Loucy (cell line): ENCODE measurements around the gene SPRED2.

Experiments
- H2AFZ ChIP-seq: fragments of 200-600 bp; sonication (generic); 2 replicates; pipeline ENCODE4 v1.6.0; 2016; ENCODE audit warnings: antibody characterized with exemption, mild to moderate bottlenecking, low read length, moderate library complexity
- H3F3A ChIP-seq: fragments of 200-600 bp; 2 replicates; pipeline ENCODE4 v1.6.0; 2016; ENCODE audit warnings: antibody characterized with exemption, low read depth, mild to moderate bottlenecking
- H3K27me3 ChIP-seq: fragments of 200-600 bp; sonication (generic); 2 replicates; pipeline ENCODE4 v1.6.1; 2014; ENCODE audit warnings: low read length, mild to moderate bottlenecking; ENCODE audit not compliant: insufficient read depth, poor library complexity, severe bottlenecking
- H3K36me3 ChIP-seq: fragments of 200-600 bp; sonication (generic); 2 replicates; pipeline ENCODE4 v1.6.1; 2016; ENCODE audit warnings: low read length; ENCODE audit not compliant: insufficient read depth
- H3K4me1 ChIP-seq: fragments of 200-600 bp; sonication (generic); 2 replicates; pipeline ENCODE4 v1.5.1; 2014; ENCODE audit warnings: low read length, mild to moderate bottlenecking; ENCODE audit not compliant: insufficient read depth, poor library complexity, severe bottlenecking
- H3K4me2 ChIP-seq: fragments of 200-600 bp; sonication (generic); 2 replicates; pipeline ENCODE4 v1.6.0; 2014; ENCODE audit warnings: antibody characterized with exemption, low read length, low read depth, mild to moderate bottlenecking; ENCODE audit not compliant: poor library complexity, severe bottlenecking
- H3K4me3 ChIP-seq: fragments of 200-600 bp; sonication (generic); 2 replicates; pipeline ENCODE4 v1.5.1; 2014; ENCODE audit warnings: low read length, mild to moderate bottlenecking, mixed read lengths; ENCODE audit not compliant: poor library complexity, severe bottlenecking
- H3K79me2 ChIP-seq: fragments of 200-600 bp; sonication (generic); 2 replicates; pipeline ENCODE4 v1.6.1; 2014; ENCODE audit warnings: low read length; ENCODE audit not compliant: insufficient read depth
- H3K9ac ChIP-seq: fragments of 200-600 bp; sonication (generic); 2 replicates; pipeline ENCODE4 v1.6.0; 2014; ENCODE audit warnings: mild to moderate bottlenecking, low read depth, low read length, moderate library complexity; ENCODE audit not compliant: poor library complexity, severe bottlenecking
- H3K9me2 ChIP-seq: fragments of 200-600 bp; sonication (generic); replicated peaks from 2 replicates; pipeline ENCODE4 v1.6.1; 2016; ENCODE audit warnings: low read depth, low read length, mixed read lengths
- H3K9me3 ChIP-seq: fragments of 200-600 bp; sonication (generic); 2 replicates; pipeline ENCODE4 v1.6.1; 2014; ENCODE audit warnings: mild to moderate bottlenecking, antibody characterized with exemption, low read length, low read depth; ENCODE audit not compliant: insufficient read depth
- H4K20me1 ChIP-seq: fragments of 200-600 bp; sonication (generic); 2 replicates; pipeline ENCODE4 v1.6.0; 2014; ENCODE audit warnings: antibody characterized with exemption, low read length, mild to moderate bottlenecking; ENCODE audit not compliant: insufficient read depth, poor library complexity, severe bottlenecking
- EZH2phosphoT487 ChIP-seq: fragments of 200-600 bp; IDR thresholded peaks from 2 replicates; pipeline ENCODE4 v1.6.1; 2018; ENCODE audit warnings: antibody characterized with exemption, mild to moderate bottlenecking, moderate library complexity, borderline replicate concordance
- TF ChIP-seq, protein P1 (sequence below): fragments of 200-600 bp; sonication (generic); conservative IDR thresholded peaks from 2 replicates; pipeline ENCODE4 v1.5.1; 2014; ENCODE audit warnings: mild to moderate bottlenecking, antibody characterized with exemption, low read length

The SPRED2 gene

DNA sequence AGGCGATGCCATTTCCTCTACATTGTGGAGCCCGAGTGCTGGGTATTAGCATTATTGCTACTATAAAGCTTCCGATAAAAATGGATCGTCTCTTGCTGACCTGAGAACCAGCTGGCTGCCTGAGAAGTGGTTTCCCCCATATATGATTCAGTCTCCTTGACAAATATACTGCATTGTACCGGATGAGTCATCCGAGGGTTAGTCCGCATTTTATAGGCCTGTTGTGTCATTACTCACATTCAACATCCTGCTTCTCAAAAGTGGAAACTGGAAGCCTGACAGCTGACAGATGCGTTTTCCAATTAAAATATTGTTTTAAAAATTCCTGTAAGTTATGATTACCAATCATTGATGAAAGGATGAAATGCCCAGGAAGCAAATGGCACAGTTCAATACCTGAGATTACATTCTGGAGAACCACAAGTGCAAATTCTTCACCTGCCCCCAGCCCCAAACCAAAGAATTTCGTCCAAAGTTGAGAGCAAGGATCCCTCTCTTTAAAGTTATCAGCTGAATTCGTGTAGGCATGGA is 65.7 kb downstream of the SPRED2 start:
- Histone ChIP-seq H4K20me1 (no peaks in the 10 kb centered on the region), H3K4me1 (peaks cover 61% of the 10 kb centered on the region)

DNA sequence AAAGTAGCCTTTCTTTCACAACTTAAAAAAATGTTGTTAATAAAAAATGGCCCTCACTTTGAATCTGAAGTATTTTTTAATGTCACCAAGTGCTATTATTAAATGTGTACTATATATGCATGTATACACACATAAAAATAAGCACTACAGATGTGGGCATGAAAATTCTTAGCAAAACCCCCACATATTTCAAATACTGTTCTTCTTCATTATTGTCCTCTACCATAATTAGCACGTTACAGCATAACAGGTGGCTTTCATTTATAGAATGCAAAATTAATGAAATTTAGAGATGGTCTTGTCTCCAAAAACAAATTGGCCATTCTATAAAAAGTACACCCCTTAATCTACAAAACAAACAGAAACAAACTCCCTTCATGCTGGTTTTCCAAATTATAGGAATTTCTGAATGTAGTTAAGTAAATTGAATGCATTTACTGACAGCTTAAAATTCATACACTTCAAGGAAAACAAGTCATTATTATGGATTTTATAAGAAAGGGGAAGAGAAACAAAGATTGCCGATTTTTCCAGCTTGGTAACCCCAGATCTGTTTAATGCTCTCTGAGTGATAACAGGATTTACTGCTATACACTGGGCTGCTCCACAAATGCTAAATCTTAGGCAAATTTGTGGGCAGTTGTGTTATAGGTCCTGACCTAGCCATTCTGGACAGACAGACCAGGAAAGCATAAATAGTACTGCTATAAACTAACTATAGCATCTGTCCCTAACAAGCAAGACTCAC is 67.2 kb downstream of the SPRED2 start:
- Histone ChIP-seq H3K9me2 (no peaks in the 10 kb centered on the region), H3K79me2 (peaks cover 48% of the 10 kb centered on the region), H4K20me1 (peaks cover 5% of the 10 kb centered on the region), H3K36me3 (no peaks in the 10 kb centered on the region), H3K4me1 (peaks cover 61% of the 10 kb centered on the region), H3K9me3 (no peaks in the 10 kb centered on the region), H2AFZ (no peak overlapping the region), H3F3A (no peaks in the 10 kb centered on the region; the same call in 1 of the 2 replicates), H3K4me2 (peak overlapping the region; percentile 76), H3K4me3 (no peak overlapping the region), H3K9ac (no peak overlapping the region), H3K27me3 (no peaks in the 10 kb centered on the region)
- TF ChIP-seq, protein P1, sequence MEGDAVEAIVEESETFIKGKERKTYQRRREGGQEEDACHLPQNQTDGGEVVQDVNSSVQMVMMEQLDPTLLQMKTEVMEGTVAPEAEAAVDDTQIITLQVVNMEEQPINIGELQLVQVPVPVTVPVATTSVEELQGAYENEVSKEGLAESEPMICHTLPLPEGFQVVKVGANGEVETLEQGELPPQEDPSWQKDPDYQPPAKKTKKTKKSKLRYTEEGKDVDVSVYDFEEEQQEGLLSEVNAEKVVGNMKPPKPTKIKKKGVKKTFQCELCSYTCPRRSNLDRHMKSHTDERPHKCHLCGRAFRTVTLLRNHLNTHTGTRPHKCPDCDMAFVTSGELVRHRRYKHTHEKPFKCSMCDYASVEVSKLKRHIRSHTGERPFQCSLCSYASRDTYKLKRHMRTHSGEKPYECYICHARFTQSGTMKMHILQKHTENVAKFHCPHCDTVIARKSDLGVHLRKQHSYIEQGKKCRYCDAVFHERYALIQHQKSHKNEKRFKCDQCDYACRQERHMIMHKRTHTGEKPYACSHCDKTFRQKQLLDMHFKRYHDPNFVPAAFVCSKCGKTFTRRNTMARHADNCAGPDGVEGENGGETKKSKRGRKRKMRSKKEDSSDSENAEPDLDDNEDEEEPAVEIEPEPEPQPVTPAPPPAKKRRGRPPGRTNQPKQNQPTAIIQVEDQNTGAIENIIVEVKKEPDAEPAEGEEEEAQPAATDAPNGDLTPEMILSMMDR: no peak
- TF ChIP-seq EZH2phosphoT487: no peak

More for the DNA sequence above, 65.7 kb downstream of the SPRED2 start:
- Histone ChIP-seq H3K27me3 (no peaks in the 10 kb centered on the region), H3K36me3 (no peaks in the 10 kb centered on the region), H3K9me2 (no peaks in the 10 kb centered on the region), H3K9ac (peak overlapping the region; percentile 43), H3K79me2 (peaks cover 56% of the 10 kb centered on the region), H3K4me3 (peak overlapping the region; percentile 63), H3K9me3 (no peaks in the 10 kb centered on the region), H3F3A (no peaks in the 10 kb centered on the region; the same call in 1 of the 2 replicates), H2AFZ (no peak overlapping the region), H3K4me2 (peak overlapping the region; percentile 76)
- TF ChIP-seq, protein P1: no peak
- TF ChIP-seq EZH2phosphoT487: no peak

DNA sequence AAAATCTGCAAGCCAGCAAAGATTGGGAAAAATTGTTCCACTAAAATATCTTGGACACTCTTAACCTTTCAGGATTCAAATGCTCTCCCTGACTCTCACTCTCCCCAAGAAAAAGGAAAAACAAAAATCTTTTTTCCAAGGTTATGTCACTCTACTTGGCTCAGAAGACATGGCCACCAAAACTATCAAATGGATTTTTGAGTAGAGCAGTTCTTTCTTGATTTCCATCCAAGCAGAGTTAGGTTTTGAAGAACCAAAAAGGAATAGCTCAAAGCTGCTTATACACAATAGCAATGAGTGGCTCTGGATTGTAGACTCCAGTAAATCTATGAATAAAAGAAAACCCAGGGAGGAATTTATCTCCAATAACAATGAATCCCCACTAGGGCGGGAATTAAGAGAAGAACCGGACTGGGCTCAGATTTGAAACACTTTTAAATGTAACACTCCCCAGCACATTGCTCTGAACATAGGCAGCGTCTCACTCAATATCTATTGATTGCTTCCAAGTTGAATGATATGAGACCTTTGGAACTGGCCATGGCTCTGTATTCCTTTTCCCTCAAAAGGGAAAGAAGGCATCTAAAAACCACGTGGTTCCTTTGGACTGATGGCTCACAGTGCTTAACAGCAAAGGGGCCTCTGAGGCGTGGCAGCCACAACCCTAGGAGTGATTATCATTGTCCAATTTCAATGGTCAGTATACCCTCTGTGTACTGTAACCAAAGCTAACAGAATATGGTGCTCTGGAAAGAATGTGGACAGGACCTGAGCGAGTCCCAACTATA is 68.3 kb downstream of the SPRED2 start:
- no peaks in the 10 kb centered on the region for H3K27me3 ChIP-seq
- peaks cover 5% of the 10 kb centered on the region for H4K20me1 ChIP-seq
- H3K4me3 ChIP-seq: no peak overlapping the region
- H3K36me3 ChIP-seq: no peaks in the 10 kb centered on the region
- H3K9me2 ChIP-seq: no peaks in the 10 kb centered on the region
- no peaks in the 10 kb centered on the region for H3K9me3 ChIP-seq
- no peak for TF ChIP-seq EZH2phosphoT487
- TF ChIP-seq, protein P1: no peak
- no peaks in the 10 kb centered on the region; the same call in 1 of the 2 replicates for H3F3A ChIP-seq
- H2AFZ ChIP-seq: no peak overlapping the region
- H3K79me2 ChIP-seq: peaks cover 48% of the 10 kb centered on the region
- H3K4me1 ChIP-seq: peaks cover 59% of the 10 kb centered on the region
- H3K4me2 ChIP-seq: no peak overlapping the region
- H3K9ac ChIP-seq: no peak overlapping the region
